HG03135 (cell line): Measurements from ENCODE around the gene TMEM87A.
"Not testable (repeated sequence)": the region's sequence is repeated elsewhere in the genome, so short reads cannot be mapped to it uniquely, and the experiment has no call there.

Experiments
- ATAC-seq: cut with Tn5 transposase; IDR thresholded peaks from one replicate; pipeline ENCODE4 v1.9.1; 2021; ENCODE audit warnings: mild to moderate bottlenecking, moderate library complexity; ENCODE audit not compliant: unreplicated experiment

The TMEM87A gene

GRCh38 chr15:42272939-42273899 lies at the start of gene TMEM87A, which contains the start of gene GANC:
Gene TMEM87A, minus strand, starts transcription at chr15:42273433. Its CDS starts 35 bp downstream, at chr15:42273398.
Gene GANC, plus strand, starts transcription at chr15:42273201. Its CDS starts 1,281 bp downstream, at chr15:42274482.
- peak; percentile 88 for ATAC-seq

GRCh38 chr15:42319206-42319605 lies 46.0 kb upstream of the TMEM87A start:
- ATAC-seq: no peak

- not testable (repeated sequence) for ATAC-seq
Observed at GRCh38 chr15:42316282-42316805, 43.1 kb upstream of the TMEM87A start.

GRCh38 chr15:42315521-42315920 lies 42.3 kb upstream of the TMEM87A start:
- no peak for ATAC-seq

- no peak for ATAC-seq
Observed at GRCh38 chr15:42314818-42315217, 41.6 kb upstream of the TMEM87A start.

- no peak for ATAC-seq
Observed at GRCh38 chr15:42313463-42313862, 40.2 kb upstream of the TMEM87A start.

- ATAC-seq: no peak
Observed at GRCh38 chr15:42306681-42307080, 33.4 kb upstream of the TMEM87A start.

GRCh38 chr15:42301004-42301403 lies 27.8 kb upstream of the TMEM87A start:
- ATAC-seq: not testable (repeated sequence)

GRCh38 chr15:42289166-42289565 lies 15.9 kb upstream of the TMEM87A start:
- ATAC-seq: no peak

- ATAC-seq: no peak
Observed at GRCh38 chr15:42287931-42288330, 14.7 kb upstream of the TMEM87A start.

- no peak for ATAC-seq
Observed at GRCh38 chr15:42286445-42287029, 13.3 kb upstream of the TMEM87A start.

- no peak for ATAC-seq
Observed at GRCh38 chr15:42285034-42285433, 11.8 kb upstream of the TMEM87A start.

- ATAC-seq: no peak
Observed at GRCh38 chr15:42284551-42284950, 11.3 kb upstream of the TMEM87A start.

GRCh38 chr15:42283671-42284070 lies 10.4 kb upstream of the TMEM87A start:
- ATAC-seq: no peak

- ATAC-seq: no peak
Observed at GRCh38 chr15:42282926-42283325, 9.7 kb upstream of the TMEM87A start.

GRCh38 chr15:42282344-42282743 lies 9.1 kb upstream of the TMEM87A start:
- no peak for ATAC-seq

- ATAC-seq: no peak
Observed at GRCh38 chr15:42279234-42279723, 6.0 kb upstream of the TMEM87A start.

- no peak for ATAC-seq
Observed at GRCh38 chr15:42276762-42277161, 3.5 kb upstream of the TMEM87A start.

- no peak for ATAC-seq
Observed at GRCh38 chr15:42275780-42276391, 2.7 kb upstream of the TMEM87A start.

- ATAC-seq: no peak
Observed at GRCh38 chr15:42274702-42274989, 1.4 kb upstream of the TMEM87A start.
